Measurements from ENCODE around the gene MEPCE. TPM values are rescaled to one million over a fixed set of nuclear protein-coding genes. Genes with fewer than 3 reads are reported as not detected.

The MEPCE gene
- total RNA-seq, 2 experiments from 2014 or later = 52.6 to 57.0 TPM

DNA sequence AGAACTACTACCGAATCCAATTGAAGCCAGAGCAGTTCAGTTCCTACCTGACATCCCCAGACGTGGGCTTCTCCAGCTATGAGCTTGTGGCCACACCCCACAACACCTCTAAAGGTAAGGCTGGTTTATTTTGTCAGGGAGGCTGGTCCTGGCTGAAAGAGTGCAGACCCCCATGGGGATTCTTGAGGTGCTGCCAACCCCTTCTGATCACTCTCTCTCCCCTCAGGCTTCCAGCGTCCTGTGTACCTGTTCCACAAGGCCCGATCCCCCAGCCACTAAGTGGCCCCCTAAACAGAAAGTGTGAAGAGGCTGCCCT lies 3.6 kb downstream of the MEPCE start:
- H3K27ac Mint-ChIP-seq = peak overlapping the region; percentile 100
- Histone ChIP-seq H3K36me3 (ENCODE audit: insufficient read depth, low read length) (peaks cover 30% of the 10 kb centered on the region), H3K9me3 (ENCODE audit: control insufficient read depth in 1 of 2, insufficient read depth in 1 of 2, low read length in 2 of 2) (no peaks in the 10 kb centered on the region), H3K27me3 (ENCODE audit: control insufficient read depth in 1 of 2, insufficient read depth in 2 of 2, low read length in 2 of 2) (no peaks in the 10 kb centered on the region), H3K4me1 (ENCODE audit: insufficient read depth, low read length) (peaks cover 72% of the 10 kb centered on the region), H3K4me3 (ENCODE audit: low read length) (no peak overlapping the region), H3K27ac (ENCODE audit: low read depth in 1 of 2, low read length in 2 of 2) (no peak overlapping the region)
- peaks cover 62% of the 10 kb centered on the region for H3K4me1 Mint-ChIP-seq (ENCODE audit: low read depth)
- peak in 1 of 14 experiments; percentile 24 for DNase-seq
- POLR2A ChIA-PET = interaction anchor here (1.2 to 3.7 kb wide), 3 partner anchors 32 to 284 kb away, joined by 3 to 48 read pairs (median 4); partner anchors contain the start of genes FBXO24, LAMTOR4 and LRCH4
- H3K4me3 Mint-ChIP-seq = peak overlapping the region; percentile 95
- CTCF ChIA-PET = no interaction called here
- intact Hi-C loops (cut with DNase I, micrococcal nuclease) = loop anchor here in 1 of 2 experiments (10.0 kb wide), 1 partner anchor 822 kb away; no protein-coding TSS in a partner anchor
- TF ChIP-seq, protein P1, sequence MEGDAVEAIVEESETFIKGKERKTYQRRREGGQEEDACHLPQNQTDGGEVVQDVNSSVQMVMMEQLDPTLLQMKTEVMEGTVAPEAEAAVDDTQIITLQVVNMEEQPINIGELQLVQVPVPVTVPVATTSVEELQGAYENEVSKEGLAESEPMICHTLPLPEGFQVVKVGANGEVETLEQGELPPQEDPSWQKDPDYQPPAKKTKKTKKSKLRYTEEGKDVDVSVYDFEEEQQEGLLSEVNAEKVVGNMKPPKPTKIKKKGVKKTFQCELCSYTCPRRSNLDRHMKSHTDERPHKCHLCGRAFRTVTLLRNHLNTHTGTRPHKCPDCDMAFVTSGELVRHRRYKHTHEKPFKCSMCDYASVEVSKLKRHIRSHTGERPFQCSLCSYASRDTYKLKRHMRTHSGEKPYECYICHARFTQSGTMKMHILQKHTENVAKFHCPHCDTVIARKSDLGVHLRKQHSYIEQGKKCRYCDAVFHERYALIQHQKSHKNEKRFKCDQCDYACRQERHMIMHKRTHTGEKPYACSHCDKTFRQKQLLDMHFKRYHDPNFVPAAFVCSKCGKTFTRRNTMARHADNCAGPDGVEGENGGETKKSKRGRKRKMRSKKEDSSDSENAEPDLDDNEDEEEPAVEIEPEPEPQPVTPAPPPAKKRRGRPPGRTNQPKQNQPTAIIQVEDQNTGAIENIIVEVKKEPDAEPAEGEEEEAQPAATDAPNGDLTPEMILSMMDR (IDR thresholded peaks at IDR 0.05) = no peak
- ATAC-seq (ENCODE audit: poor library complexity) = no peak
- H3K27me3 Mint-ChIP-seq = peaks cover 11% of the 10 kb centered on the region
- peaks cover 71% of the 10 kb centered on the region for H3K36me3 Mint-ChIP-seq (ENCODE audit: low read depth)
- H3K9me3 Mint-ChIP-seq = no peaks in the 10 kb centered on the region

DNA sequence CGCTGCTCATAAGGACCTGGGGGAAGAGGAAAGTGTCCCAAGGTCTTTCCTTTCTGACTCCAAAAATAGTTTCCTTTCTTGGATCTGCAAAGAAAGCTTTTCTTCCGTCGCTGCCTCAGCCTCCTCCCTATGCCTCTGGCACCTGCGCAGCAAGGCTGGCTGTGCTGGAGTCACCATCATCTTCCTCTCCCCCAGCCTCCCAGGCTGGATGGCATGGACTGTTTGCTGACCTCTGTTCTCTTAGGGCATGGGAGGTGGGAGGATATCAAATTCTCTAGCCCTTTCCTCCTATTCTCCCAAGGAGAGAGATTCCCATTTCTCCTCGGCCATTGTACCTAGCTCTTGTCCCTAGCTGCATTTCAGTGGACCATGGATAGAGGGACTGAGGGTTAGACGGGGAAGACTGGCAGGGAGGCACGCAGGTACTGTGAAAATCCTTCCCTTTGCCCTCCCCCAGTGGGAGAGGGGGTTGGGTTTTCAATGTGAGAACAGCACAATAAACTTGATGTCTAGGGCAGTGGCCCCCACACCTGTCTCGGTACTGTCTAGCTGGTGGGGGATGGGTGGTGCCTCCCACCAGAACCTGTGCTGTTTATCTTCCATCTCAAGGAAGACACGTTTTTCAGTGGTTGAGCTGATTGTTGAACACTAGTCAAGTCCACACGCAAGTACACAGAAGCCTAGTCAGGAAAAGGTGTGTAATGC lies 4.1 kb downstream of the MEPCE start:
- H3K27me3 ChIP-seq (ENCODE audit: control insufficient read depth in 1 of 2, insufficient read depth in 2 of 2, low read length in 2 of 2) = no peaks in the 10 kb centered on the region
- peaks cover 58% of the 10 kb centered on the region for H3K4me1 Mint-ChIP-seq (ENCODE audit: low read depth)
- no peak for ATAC-seq (ENCODE audit: poor library complexity)
- no peaks in the 10 kb centered on the region for H3K9me3 Mint-ChIP-seq
- H3K27ac Mint-ChIP-seq = peak overlapping the region; percentile 100
- TF ChIP-seq, protein P1 (IDR thresholded peaks at IDR 0.05) = no peak
- H3K27ac ChIP-seq (ENCODE audit: low read depth in 1 of 2, low read length in 2 of 2) = no peak overlapping the region
- peak overlapping the region; percentile 95 for H3K4me3 Mint-ChIP-seq
- peak in 1 of 14 experiments; percentile 40 for DNase-seq
- peaks cover 7% of the 10 kb centered on the region for H3K27me3 Mint-ChIP-seq
- H3K36me3 ChIP-seq (ENCODE audit: insufficient read depth, low read length) = peaks cover 30% of the 10 kb centered on the region
- peaks cover 67% of the 10 kb centered on the region for H3K4me1 ChIP-seq (ENCODE audit: insufficient read depth, low read length)
- H3K9me3 ChIP-seq (ENCODE audit: control insufficient read depth in 1 of 2, insufficient read depth in 1 of 2, low read length in 2 of 2) = no peaks in the 10 kb centered on the region
- ChIA-PET CTCF (interaction anchor here (0.6 to 1.0 kb wide), 2 partner anchors 26 to 272 kb away, joined by 3 read pairs; no protein-coding TSS in a partner anchor), POLR2A (interaction anchor here (1.2 to 3.7 kb wide), 4 partner anchors 27 to 285 kb away, joined by 3 to 48 read pairs (median 4); partner anchors contain the start of genes FBXO24, LAMTOR4 and LRCH4)
- no peak overlapping the region for H3K4me3 ChIP-seq (ENCODE audit: low read length)
- peaks cover 66% of the 10 kb centered on the region for H3K36me3 Mint-ChIP-seq (ENCODE audit: low read depth)
- intact Hi-C loops (cut with DNase I, micrococcal nuclease) = loop anchor here in 1 of 2 experiments (10.0 kb wide), 1 partner anchor 821 kb away; no protein-coding TSS in a partner anchor

DNA sequence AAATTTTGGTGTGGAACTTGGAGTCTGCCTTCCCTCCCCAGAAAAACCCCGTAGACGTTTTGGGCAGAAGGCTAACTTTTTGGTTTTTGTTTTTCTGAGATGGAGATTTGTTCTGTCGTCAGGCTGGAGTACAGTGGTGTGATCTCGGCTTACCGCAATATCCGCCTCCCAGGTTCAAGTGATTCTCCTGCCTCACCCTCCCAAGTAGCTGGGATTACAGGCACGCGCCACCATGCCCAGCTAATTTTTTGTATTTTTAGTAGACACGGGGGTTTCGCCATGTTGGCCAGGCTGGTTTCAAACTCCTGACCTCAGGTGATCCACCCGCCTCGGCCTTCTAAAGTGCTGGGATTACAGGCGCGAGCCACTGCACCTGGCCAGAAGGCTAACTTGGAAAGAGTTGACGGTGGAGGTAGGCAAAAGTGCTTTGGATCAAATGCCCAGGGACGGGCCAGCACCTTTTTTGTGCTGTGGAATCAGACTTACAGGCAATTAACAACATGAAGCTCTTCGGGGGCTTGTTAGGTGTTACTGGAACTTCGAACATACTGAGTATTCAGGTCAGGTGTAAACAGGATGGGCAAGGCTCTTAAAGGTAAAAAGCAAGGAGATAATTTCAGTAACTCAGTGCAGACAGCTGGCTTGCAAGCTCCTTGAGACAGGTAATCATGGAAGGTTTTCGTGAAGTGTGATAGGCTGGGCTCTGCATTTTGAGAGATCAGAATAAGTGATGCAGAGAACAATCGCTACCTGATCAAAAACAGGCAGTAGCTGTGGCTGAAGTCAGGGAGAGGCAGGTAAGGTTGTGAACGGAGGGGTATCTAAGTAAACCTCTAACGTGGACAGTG lies 4.9 kb downstream of the MEPCE start:
- Histone ChIP-seq H3K4me1 (ENCODE audit: insufficient read depth, low read length) (peaks cover 66% of the 10 kb centered on the region), H3K27ac (ENCODE audit: low read depth in 1 of 2, low read length in 2 of 2) (peak overlapping the region in 1 of 2 donors; percentile 53), H3K27me3 (ENCODE audit: control insufficient read depth in 1 of 2, insufficient read depth in 2 of 2, low read length in 2 of 2) (no peaks in the 10 kb centered on the region), H3K4me3 (ENCODE audit: low read length) (peak overlapping the region; percentile 67), H3K9me3 (ENCODE audit: control insufficient read depth in 1 of 2, insufficient read depth in 1 of 2, low read length in 2 of 2) (no peaks in the 10 kb centered on the region), H3K36me3 (ENCODE audit: insufficient read depth, low read length) (peaks cover 30% of the 10 kb centered on the region)
- Mint-ChIP-seq H3K27me3 (peaks cover 2% of the 10 kb centered on the region), H3K36me3 (ENCODE audit: low read depth) (peaks cover 58% of the 10 kb centered on the region), H3K27ac (peak overlapping the region; percentile 100), H3K9me3 (no peaks in the 10 kb centered on the region), H3K4me1 (ENCODE audit: low read depth) (peaks cover 52% of the 10 kb centered on the region), H3K4me3 (peak overlapping the region; percentile 95)
- intact Hi-C loops (cut with DNase I, micrococcal nuclease) = loop anchor here in 1 of 2 experiments (5.0 to 10.0 kb wide), 2 partner anchors 238 to 820 kb away; partner anchors contain the start of gene GNB2
- DNase-seq = peak in 1 of 14 experiments; percentile 35
- no peak for ATAC-seq (ENCODE audit: poor library complexity)
- TF ChIP-seq, protein P1 (IDR thresholded peaks at IDR 0.05) = no peak
- POLR2A ChIA-PET = interaction anchor here (1.0 to 3.7 kb wide), 7 partner anchors 26 to 286 kb away, joined by 3 to 48 read pairs (median 4); partner anchors contain the start of genes FBXO24, LAMTOR4, LRCH4 and MOSPD3
- CTCF ChIA-PET = interaction anchor here (0.6 to 1.0 kb wide), 2 partner anchors 27 to 271 kb away, joined by 3 read pairs; no protein-coding TSS in a partner anchor
